Measurements from ENCODE around the gene NR3C2.

Gene NR3C2

GRCh38 chr4:148061141-148061481 lies 381.1 kb downstream of the NR3C2 start:
- FAIRE-seq, result no peak

GRCh38 chr4:148060264-148061140 lies 381.7 kb downstream of the NR3C2 start:
- FAIRE-seq (peak; percentile 96), DNase-seq (ENCODE audit: insufficient read length, low spot score) (no peak)

More at GRCh38 chr4:148061141-148061481, 381.1 kb downstream of the NR3C2 start:
- no peak for DNase-seq (ENCODE audit: insufficient read length, low spot score)

GRCh38 chr4:148059617-148060180 lies 382.5 kb downstream of the NR3C2 start:
- FAIRE-seq, result peak; percentile 49
- DNase-seq (ENCODE audit: insufficient read length, low spot score), result no peak

- peak; percentile 18 for FAIRE-seq
- DNase-seq (ENCODE audit: insufficient read length, low spot score), result no peak
Measured at GRCh38 chr4:148057984-148058859, 384.0 kb downstream of the NR3C2 start.

- FAIRE-seq (no peak), DNase-seq (ENCODE audit: insufficient read length, low spot score) (peak; percentile 24)
Measured at GRCh38 chr4:148057516-148057915, 384.7 kb downstream of the NR3C2 start.

- DNase-seq (ENCODE audit: insufficient read length, low spot score), result peak; percentile 33
- FAIRE-seq, result peak; percentile 99
Measured at GRCh38 chr4:148056879-148057278, 385.3 kb downstream of the NR3C2 start.

- peak; percentile 64 for FAIRE-seq
- DNase-seq (ENCODE audit: insufficient read length, low spot score), result no peak
Measured at GRCh38 chr4:148055844-148056243, 386.4 kb downstream of the NR3C2 start.

- DNase-seq (ENCODE audit: insufficient read length, low spot score) (no peak), FAIRE-seq (peak; percentile 81)
Measured at GRCh38 chr4:148054275-148054674, 387.9 kb downstream of the NR3C2 start.

GRCh38 chr4:148053298-148054003 lies 388.8 kb downstream of the NR3C2 start:
- FAIRE-seq, result peak; percentile 63
- no peak for DNase-seq (ENCODE audit: insufficient read length, low spot score)

- no peak for FAIRE-seq
- DNase-seq (ENCODE audit: insufficient read length, low spot score), result no peak
Measured at GRCh38 chr4:148052448-148052847, 389.8 kb downstream of the NR3C2 start.

- DNase-seq (ENCODE audit: insufficient read length, low spot score), result no peak
- no peak for FAIRE-seq
Measured at GRCh38 chr4:148051403-148051802, 390.8 kb downstream of the NR3C2 start.

GRCh38 chr4:148048598-148048997 lies 393.6 kb downstream of the NR3C2 start:
- FAIRE-seq (no peak), DNase-seq (ENCODE audit: insufficient read length, low spot score) (no peak)

- FAIRE-seq (peak; percentile 92), DNase-seq (ENCODE audit: insufficient read length, low spot score) (peak; percentile 37)
Measured at GRCh38 chr4:148044912-148045352, 397.3 kb downstream of the NR3C2 start.

GRCh38 chr4:148044089-148044911 lies 397.9 kb downstream of the NR3C2 start:
- FAIRE-seq, result no peak
- no peak for DNase-seq (ENCODE audit: insufficient read length, low spot score)

- DNase-seq (ENCODE audit: insufficient read length, low spot score) (no peak), FAIRE-seq (peak; percentile 40)
Measured at GRCh38 chr4:148041606-148042329, 400.4 kb downstream of the NR3C2 start.

- DNase-seq (ENCODE audit: insufficient read length, low spot score) (no peak), FAIRE-seq (no peak)
Measured at GRCh38 chr4:148034813-148035212, 407.4 kb downstream of the NR3C2 start.

GRCh38 chr4:148030193-148030873 lies 411.9 kb downstream of the NR3C2 start:
- no peak for DNase-seq (ENCODE audit: insufficient read length, low spot score)
- FAIRE-seq, result peak; percentile 21

GRCh38 chr4:148029781-148030180 lies 412.4 kb downstream of the NR3C2 start:
- no peak for FAIRE-seq
- no peak for DNase-seq (ENCODE audit: insufficient read length, low spot score)
